SK-N-MC (cell line): ENCODE data around the gene FBXL17.

ENCODE experiments used
- EZH2 ChIP-seq: fragments of 200-600 bp; sonication (generic); IDR thresholded peaks from one replicate; pipeline ENCODE4 v1.6.1; 2017; ENCODE audit warnings: antibody characterized with exemption
- FOXP2 ChIP-seq: optimal IDR thresholded peaks from 2 replicates; pipeline ENCODE3; 2011; ENCODE audit warnings: mild to moderate bottlenecking, moderate library complexity; ENCODE audit not compliant: insufficient read depth; ENCODE audit errors: extremely low read length, control extremely low read depth
- POLR2AphosphoS5 ChIP-seq: IDR thresholded peaks from 2 replicates; pipeline ENCODE4 v1.6.1; 2012; ENCODE audit warnings: mild to moderate bottlenecking, low read depth, low read length, borderline replicate concordance

GRCh38 chr5:108174286-108174685, 207.6 kb downstream of the FBXL17 start:
- TF ChIP-seq EZH2 (no peak), POLR2AphosphoS5 (no peak), FOXP2 (no peak)
